Measurements from ENCODE around the gene NOSIP.
"Not testable (repeated sequence)": the region's sequence is repeated elsewhere in the genome, so short reads cannot be mapped to it uniquely, and the experiment has no call there.

NOSIP gene

GRCh38 chr19:49580264-49581006, at the start of gene NOSIP:
TSS of gene NOSIP (minus strand) at chr19:49580556. CDS start at chr19:49560691, 19,865 bp downstream.
- DNase-seq, result peak; percentile 96 to 97

GRCh38 chr19:49629659-49630058, 49.3 kb upstream of the NOSIP start:
- no peak for DNase-seq

GRCh38 chr19:49626226-49626625, 45.9 kb upstream of the NOSIP start:
- no peak for DNase-seq

GRCh38 chr19:49624967-49625910, 44.9 kb upstream of the NOSIP start:
- no peak for DNase-seq

- DNase-seq, result not testable (repeated sequence)
Measured at GRCh38 chr19:49617860-49618259, 37.5 kb upstream of the NOSIP start.

- no peak for DNase-seq
Measured at GRCh38 chr19:49616945-49617344, 36.6 kb upstream of the NOSIP start.

GRCh38 chr19:49616532-49616931, 36.2 kb upstream of the NOSIP start:
- no peak for DNase-seq

GRCh38 chr19:49615861-49616260, 35.5 kb upstream of the NOSIP start:
- no peak for DNase-seq

- DNase-seq, result no peak
Measured at GRCh38 chr19:49614096-49614833, 33.9 kb upstream of the NOSIP start.

GRCh38 chr19:49613374-49613773, 33.0 kb upstream of the NOSIP start:
- DNase-seq, result no peak

- no peak for DNase-seq
Measured at GRCh38 chr19:49609499-49610092, 29.2 kb upstream of the NOSIP start.

GRCh38 chr19:49605605-49606004, 25.2 kb upstream of the NOSIP start:
- DNase-seq, result no peak

- DNase-seq, result no peak
Measured at GRCh38 chr19:49602806-49603205, 22.4 kb upstream of the NOSIP start.

- DNase-seq, result no peak
Measured at GRCh38 chr19:49601482-49602038, 21.2 kb upstream of the NOSIP start.

- no peak for DNase-seq
Measured at GRCh38 chr19:49599378-49600295, 19.3 kb upstream of the NOSIP start.

- no peak for DNase-seq
Measured at GRCh38 chr19:49597703-49597974, 17.3 kb upstream of the NOSIP start.

GRCh38 chr19:49596954-49597702, 16.8 kb upstream of the NOSIP start:
- DNase-seq, result no peak

GRCh38 chr19:49596407-49596806, 16.1 kb upstream of the NOSIP start:
- no peak for DNase-seq

GRCh38 chr19:49595819-49596404, 15.6 kb upstream of the NOSIP start:
- no peak for DNase-seq
